ENCODE results near the gene MAP6D1.
A peak's percentile ranks its signal among the peaks of the same experiment; 100 is the strongest.

Gene MAP6D1

GRCh38 chr3:183826448-183827250 lies 1.3 kb upstream of the MAP6D1 start:
- H3K4me3 ChIP-seq (replicated peaks in 1 of 2; ENCODE audit: low read depth in 2 of 2, low read length in 2 of 2): no peak overlapping the region
- TF ChIP-seq, protein P1, sequence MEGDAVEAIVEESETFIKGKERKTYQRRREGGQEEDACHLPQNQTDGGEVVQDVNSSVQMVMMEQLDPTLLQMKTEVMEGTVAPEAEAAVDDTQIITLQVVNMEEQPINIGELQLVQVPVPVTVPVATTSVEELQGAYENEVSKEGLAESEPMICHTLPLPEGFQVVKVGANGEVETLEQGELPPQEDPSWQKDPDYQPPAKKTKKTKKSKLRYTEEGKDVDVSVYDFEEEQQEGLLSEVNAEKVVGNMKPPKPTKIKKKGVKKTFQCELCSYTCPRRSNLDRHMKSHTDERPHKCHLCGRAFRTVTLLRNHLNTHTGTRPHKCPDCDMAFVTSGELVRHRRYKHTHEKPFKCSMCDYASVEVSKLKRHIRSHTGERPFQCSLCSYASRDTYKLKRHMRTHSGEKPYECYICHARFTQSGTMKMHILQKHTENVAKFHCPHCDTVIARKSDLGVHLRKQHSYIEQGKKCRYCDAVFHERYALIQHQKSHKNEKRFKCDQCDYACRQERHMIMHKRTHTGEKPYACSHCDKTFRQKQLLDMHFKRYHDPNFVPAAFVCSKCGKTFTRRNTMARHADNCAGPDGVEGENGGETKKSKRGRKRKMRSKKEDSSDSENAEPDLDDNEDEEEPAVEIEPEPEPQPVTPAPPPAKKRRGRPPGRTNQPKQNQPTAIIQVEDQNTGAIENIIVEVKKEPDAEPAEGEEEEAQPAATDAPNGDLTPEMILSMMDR (IDR thresholded peaks at IDR 0.05; ENCODE audit: low read depth, low read length): no peak
- no peak for DNase-seq (ENCODE audit: low read depth in 2 of 2)

- H3K4me3 ChIP-seq (replicated peaks in 1 of 2; ENCODE audit: low read depth in 2 of 2, low read length in 2 of 2): peak overlapping the region; percentile 56 to 67
- DNase-seq (ENCODE audit: low read depth in 2 of 2): no peak
- TF ChIP-seq, protein P1 (IDR thresholded peaks at IDR 0.05; ENCODE audit: low read depth, low read length): peak; percentile 5
Measured at GRCh38 chr3:183824761-183825455, 469 bp downstream of the MAP6D1 start.

DNA sequence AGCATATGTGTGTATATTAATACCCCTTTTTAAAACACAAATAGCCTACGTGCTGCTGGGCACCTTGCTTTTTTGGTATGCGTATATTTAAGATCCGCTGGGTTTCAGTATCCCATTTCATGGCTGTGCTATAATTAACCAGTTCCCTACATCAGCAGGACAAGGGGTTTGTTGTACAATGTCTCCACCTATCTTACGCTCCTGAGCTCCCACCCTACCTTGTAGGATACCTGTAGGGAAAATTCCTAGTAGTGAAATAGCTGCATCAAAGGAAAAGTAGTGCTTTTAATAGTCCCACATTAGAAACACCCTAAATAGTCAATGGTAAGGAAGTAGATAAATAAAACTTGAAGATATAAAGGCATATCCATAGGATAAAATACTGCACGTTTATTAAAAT lies 1.4 kb downstream of the MAP6D1 start:
- no peak for DNase-seq (ENCODE audit: low read depth in 2 of 2)
- TF ChIP-seq, protein P1 (IDR thresholded peaks at IDR 0.05; ENCODE audit: low read depth, low read length): no peak
- H3K4me3 ChIP-seq (replicated peaks in 1 of 2; ENCODE audit: low read depth in 2 of 2, low read length in 2 of 2): no peak overlapping the region

- no peak overlapping the region for H3K4me3 ChIP-seq (replicated peaks in 1 of 2; ENCODE audit: low read depth in 2 of 2, low read length in 2 of 2)
- TF ChIP-seq, protein P1 (IDR thresholded peaks at IDR 0.05; ENCODE audit: low read depth, low read length): no peak
- no peak for DNase-seq (ENCODE audit: low read depth in 2 of 2)
Measured at GRCh38 chr3:183822631-183823030, 2.7 kb downstream of the MAP6D1 start.

DNA sequence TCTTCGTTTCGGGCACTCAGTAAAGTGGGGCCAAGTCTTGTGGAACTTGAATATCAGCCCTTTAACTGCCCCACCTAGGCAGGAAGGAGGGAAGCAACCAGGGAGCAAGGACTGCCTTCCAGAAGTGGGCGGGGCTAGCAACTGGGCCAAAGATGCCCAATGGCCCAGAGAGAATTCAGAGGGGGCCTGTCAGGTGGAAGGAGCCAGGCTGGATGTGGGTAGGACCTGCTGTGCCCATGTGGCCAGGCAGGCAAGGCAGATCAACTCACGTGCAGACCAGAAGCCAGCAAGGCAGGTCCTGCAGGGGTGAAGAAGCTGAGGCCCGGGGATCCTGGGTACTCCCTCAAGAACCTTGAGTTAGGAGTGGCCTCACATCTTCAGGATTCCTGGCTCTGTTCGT lies 5.5 kb downstream of the MAP6D1 start:
- TF ChIP-seq, protein P1 (IDR thresholded peaks at IDR 0.05; ENCODE audit: low read depth, low read length): no peak
- no peak overlapping the region for H3K4me3 ChIP-seq (replicated peaks in 1 of 2; ENCODE audit: low read depth in 2 of 2, low read length in 2 of 2)
- no peak for DNase-seq (ENCODE audit: low read depth in 2 of 2)

GRCh38 chr3:183818706-183819624 lies 6.4 kb downstream of the MAP6D1 start:
- TF ChIP-seq, protein P1 (IDR thresholded peaks at IDR 0.05; ENCODE audit: low read depth, low read length): no peak
- no peak overlapping the region for H3K4me3 ChIP-seq (replicated peaks in 1 of 2; ENCODE audit: low read depth in 2 of 2, low read length in 2 of 2)
- no peak for DNase-seq (ENCODE audit: low read depth in 2 of 2)
